DMS 273 (cell line): Measurements from ENCODE around the gene LEFTY1.
"Not testable (repeated sequence)": the region's sequence is repeated elsewhere in the genome, so short reads cannot be mapped to it uniquely, and the experiment has no call there.

ENCODE experiments used
- DNase-seq: peaks from one replicate; lab custom pipeline; 2025; ENCODE audit not compliant: unreplicated experiment; lab: John Stamatoyannopoulos, UW

The LEFTY1 gene

DNA sequence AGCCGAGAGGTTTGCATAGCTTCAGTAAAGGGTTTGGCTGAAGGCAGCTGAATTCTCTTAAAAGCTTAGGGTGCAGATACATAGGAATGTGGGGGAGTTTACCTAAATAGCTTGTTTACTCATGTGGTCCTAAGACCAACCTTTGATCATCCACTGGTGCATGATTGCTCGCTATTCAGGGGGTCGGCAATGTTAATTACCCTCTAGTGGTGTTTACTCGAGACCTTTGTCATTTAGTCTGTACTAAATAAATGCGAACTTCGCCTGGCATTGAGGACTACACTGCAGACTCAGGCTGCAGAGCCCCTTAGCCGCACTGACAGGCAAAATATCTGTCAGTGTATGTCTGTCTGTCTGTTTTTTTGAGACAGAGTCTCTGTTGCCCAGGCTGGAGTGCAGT lies 38.6 kb downstream of the LEFTY1 start:
- no peak for DNase-seq

- DNase-seq = peak; percentile 36
Observed at GRCh38 chr1:225849925-225850324, 39.0 kb downstream of the LEFTY1 start.

GRCh38 chr1:225848030-225848955 lies 40.7 kb downstream of the LEFTY1 start:
- DNase-seq = peak; percentile 97

DNA sequence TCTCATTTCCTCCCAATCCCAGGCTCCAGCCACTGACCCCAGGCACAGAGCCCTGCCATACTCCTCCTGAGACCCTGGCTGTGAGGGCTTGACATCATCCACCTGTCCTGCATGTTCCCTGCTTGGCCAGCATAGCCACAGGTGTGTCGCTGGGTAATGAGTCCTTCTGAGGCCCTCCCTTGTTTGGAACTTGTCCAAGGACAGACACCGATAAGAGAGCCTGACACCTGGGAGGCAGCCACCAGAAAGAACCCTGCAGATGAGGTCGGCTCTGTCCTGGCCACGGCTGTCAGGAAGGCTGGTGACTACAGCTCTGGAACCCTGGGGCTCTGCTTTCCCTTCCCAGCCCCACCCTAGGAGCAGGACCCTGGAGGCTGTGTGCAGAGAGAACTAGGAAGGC lies 41.3 kb downstream of the LEFTY1 start:
- no peak for DNase-seq

DNA sequence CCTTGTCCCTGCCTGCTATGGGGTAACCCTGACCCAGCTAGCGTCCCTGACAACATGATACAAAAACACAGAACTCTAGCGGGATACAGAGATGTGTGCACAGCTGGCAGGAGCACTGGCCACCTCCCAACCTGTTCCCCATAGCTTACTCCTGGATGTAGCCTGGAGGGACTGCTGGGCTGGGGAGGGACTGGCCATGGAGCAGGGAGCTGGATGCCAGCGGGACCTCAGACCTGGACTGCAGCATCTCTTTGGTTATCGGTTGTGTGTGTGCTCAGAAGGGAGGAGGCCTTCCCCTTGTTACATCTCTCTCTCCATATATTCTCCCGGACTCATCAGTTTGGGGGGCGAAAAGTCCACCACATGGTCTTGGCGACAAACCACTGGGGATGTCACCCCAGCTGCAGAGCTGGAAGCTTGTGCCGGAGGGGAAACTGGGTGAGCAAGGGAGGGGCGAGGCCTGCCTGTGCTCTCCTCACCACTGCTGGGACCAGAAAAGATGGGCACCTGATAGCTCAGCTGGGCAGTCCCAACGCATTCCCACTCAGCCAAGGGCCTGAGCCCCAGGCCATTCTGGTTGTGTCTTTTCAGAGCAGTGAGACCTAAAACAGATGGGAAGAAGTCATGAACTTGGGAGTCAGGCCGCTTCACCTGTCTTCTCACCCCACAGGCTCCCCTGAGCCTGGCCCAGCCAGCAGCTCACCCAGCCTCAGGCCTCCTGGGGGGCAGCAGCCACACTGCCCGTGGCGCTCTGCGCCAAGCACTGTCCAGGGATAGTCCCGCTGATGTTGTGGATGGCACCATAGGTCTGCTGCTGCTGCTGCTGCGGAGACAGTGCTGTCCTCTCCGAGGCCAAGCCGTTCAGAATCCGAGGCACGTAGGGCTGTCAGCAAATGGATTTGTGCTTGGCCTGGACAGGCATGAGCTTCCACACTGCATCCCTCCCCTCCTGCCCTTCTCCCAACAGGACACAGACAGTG lies 42.3 kb downstream of the LEFTY1 start:
- no peak for DNase-seq

GRCh38 chr1:225845571-225846259 lies 43.2 kb downstream of the LEFTY1 start:
- peak; percentile 91 for DNase-seq

GRCh38 chr1:225845097-225845496 lies 43.8 kb downstream of the LEFTY1 start:
- DNase-seq = no peak

- DNase-seq = no peak
Observed at GRCh38 chr1:225844236-225845061, 44.5 kb downstream of the LEFTY1 start.

DNA sequence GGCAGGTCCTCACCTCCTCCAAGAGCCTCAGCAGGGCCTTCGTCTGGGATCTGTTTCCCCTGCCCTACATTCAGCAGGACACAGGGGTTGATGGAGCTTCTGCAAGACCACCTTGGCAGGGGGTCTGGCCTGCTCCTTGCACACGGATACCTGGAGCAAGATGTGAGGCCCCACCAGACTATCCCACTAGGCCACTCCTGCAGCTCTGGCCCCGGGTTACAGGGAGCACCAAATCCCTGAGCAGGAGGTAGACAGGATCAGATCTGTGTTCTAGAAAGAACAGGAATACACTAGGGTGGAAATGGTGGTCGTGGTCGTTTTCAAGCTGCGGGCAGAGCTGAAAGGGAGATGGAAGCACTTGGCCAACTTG lies 45.5 kb downstream of the LEFTY1 start:
- no peak for DNase-seq

DNA sequence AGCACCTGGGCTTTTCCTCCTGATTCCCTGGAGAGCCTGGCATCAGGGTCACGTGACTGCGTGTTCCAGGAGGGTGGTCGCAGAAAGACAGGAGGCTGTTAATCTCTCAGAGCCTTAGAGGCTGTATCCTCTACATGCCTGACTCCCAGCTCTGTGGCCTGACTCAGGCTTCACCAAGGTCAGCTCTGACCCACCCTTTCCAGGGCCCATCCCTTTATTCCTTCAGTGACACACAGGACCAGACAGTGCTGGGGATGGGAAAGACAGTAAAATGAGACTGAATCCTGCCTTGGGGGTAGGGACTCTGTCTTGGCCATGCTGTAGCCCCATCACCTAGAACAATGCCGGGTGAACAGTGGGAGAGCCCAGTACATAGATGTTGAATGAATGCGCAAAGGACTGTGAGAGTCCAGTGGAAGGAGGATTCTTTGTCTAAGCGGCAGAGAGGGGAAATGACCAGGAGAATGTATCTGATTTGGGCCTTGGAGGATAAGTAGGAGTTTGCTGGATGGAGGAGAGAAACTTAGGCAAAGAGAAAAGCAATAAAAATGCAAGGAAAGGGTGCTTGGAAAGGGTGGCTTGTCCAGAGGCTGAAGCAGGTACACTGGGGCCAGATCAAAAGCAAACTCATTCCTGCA lies 46.0 kb downstream of the LEFTY1 start:
- DNase-seq = no peak

DNA sequence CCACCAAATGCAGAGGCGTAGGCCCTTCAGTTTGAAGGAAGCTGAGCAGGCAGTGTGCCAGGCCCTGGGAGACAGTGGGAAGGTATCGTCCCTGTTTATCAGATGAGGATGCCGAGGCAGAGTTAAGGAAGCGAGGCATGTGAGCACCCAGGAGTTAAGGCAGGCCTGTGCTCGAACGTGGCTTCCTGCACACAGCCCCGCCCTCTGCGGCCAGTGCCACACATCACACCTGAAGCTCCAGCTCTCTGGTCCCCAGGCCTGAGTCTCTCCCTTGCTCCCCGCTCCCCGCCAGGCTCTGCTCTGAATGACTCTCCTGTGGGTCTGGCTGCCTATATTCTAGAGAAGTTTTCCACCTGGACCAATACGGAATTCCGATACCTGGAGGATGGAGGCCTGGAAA lies 46.9 kb downstream of the LEFTY1 start:
- DNase-seq = no peak

DNA sequence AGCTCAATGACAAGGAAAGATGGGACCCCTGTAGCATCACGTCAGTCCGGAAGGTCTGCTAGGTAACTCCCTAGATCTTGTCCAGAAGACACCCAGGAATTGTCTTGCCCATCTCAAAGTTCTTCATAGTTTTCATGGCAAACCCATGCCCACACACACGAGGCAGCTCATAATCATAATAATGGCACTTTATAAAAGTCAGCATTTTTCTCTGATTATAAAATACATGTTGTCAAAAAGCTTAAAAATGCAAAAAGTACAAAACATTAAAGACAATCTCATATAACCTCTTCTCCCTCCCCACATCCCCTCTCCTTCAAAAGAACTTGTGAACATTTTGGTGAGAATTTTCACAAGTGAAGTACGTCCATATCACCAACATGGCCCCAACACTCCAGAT lies 48.2 kb downstream of the LEFTY1 start:
- no peak for DNase-seq

GRCh38 chr1:225840223-225840610 lies 48.7 kb downstream of the LEFTY1 start:
- DNase-seq = no peak

- DNase-seq = no peak
Observed at GRCh38 chr1:225838793-225839192, 50.2 kb downstream of the LEFTY1 start.

- not testable (repeated sequence) for DNase-seq
Observed at GRCh38 chr1:225836296-225836695, 52.6 kb downstream of the LEFTY1 start.
